SK-N-MC (cell line): ENCODE data around the gene LRP5.
"Not testable (repeated sequence)": the region's sequence is repeated elsewhere in the genome, so short reads cannot be mapped to it uniquely, and the experiment has no call there.

Experiments
- EZH2 ChIP-seq: fragments of 200-600 bp; sonication (generic); IDR thresholded peaks from one replicate; pipeline ENCODE4 v1.6.1; 2017; ENCODE audit warnings: antibody characterized with exemption
- FOXP2 ChIP-seq: optimal IDR thresholded peaks from 2 replicates; pipeline ENCODE3; 2011; ENCODE audit warnings: mild to moderate bottlenecking, moderate library complexity; ENCODE audit not compliant: insufficient read depth; ENCODE audit errors: extremely low read length, control extremely low read depth
- POLR2AphosphoS5 ChIP-seq: IDR thresholded peaks from 2 replicates; pipeline ENCODE4 v1.6.1; 2012; ENCODE audit warnings: mild to moderate bottlenecking, low read depth, low read length, borderline replicate concordance

DNA sequence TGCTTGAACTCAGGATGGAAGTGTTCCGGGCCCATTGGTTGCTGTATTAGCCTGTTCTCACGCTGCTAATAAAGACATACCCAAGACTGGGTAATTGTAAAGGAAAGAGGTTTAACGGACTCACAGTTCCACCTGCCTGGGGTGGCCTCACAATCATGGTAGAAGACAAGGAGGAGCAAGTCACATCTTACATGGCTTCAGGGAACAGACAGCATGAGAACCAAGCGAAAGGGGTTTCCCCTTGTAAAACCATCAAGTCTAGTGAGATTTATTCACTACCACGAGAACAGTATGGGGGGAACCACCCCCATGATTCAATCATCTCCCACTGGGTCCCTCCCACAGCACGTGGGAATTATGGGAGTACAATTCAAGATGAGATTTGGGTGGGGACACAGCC lies 135.5 kb downstream of the LRP5 start:
- not testable (repeated sequence) for TF ChIP-seq EZH2, POLR2AphosphoS5, FOXP2
